HG03520 (cell line): ENCODE results near the gene SVIL.

Experiments used
- ATAC-seq: cut with Tn5 transposase; IDR thresholded peaks from one replicate; pipeline ENCODE4 v1.9.1; 2021; ENCODE audit warnings: mild to moderate bottlenecking, moderate library complexity; ENCODE audit not compliant: unreplicated experiment

Gene SVIL

GRCh38 chr10:29431711-29432110 is 203.1 kb downstream of the SVIL start:
- ATAC-seq, result no peak

GRCh38 chr10:29430101-29430500 is 204.7 kb downstream of the SVIL start:
- no peak for ATAC-seq

GRCh38 chr10:29428486-29428885 is 206.3 kb downstream of the SVIL start:
- no peak for ATAC-seq

GRCh38 chr10:29427667-29428066 is 207.1 kb downstream of the SVIL start:
- no peak for ATAC-seq

GRCh38 chr10:29426420-29426819 is 208.4 kb downstream of the SVIL start:
- no peak for ATAC-seq

GRCh38 chr10:29424017-29424416 is 210.8 kb downstream of the SVIL start:
- ATAC-seq, result no peak

GRCh38 chr10:29420744-29421143 is 214.0 kb downstream of the SVIL start:
- no peak for ATAC-seq

- no peak for ATAC-seq
Observed at GRCh38 chr10:29417324-29417723, 217.4 kb downstream of the SVIL start.

- ATAC-seq, result no peak
Observed at GRCh38 chr10:29415876-29416275, 218.9 kb downstream of the SVIL start.

GRCh38 chr10:29414501-29414900 is 220.3 kb downstream of the SVIL start:
- ATAC-seq, result no peak

GRCh38 chr10:29412485-29412884 is 222.3 kb downstream of the SVIL start:
- no peak for ATAC-seq

- no peak for ATAC-seq
Observed at GRCh38 chr10:29411666-29412315, 223.0 kb downstream of the SVIL start.

- ATAC-seq, result peak; percentile 62
Observed at GRCh38 chr10:29409241-29410054, 225.3 kb downstream of the SVIL start.

- peak; percentile 5 for ATAC-seq
Observed at GRCh38 chr10:29408847-29409240, 225.9 kb downstream of the SVIL start.
